ENCODE measurements around the gene MAGED2. TPM values are rescaled to one million over a fixed set of nuclear protein-coding genes. Genes with fewer than 3 reads are reported as not detected.

Gene MAGED2
- polyA plus RNA-seq, 1 of the 3 experiments (the other 2 are of a cell fraction): 202 TPM

- no peak overlapping the region for H3K9ac ChIP-seq
- no peaks in the 10 kb centered on the region for H3K9me3 ChIP-seq
- peaks cover 6% of the 10 kb centered on the region for H3F3A ChIP-seq (replicated peaks; ENCODE audit: insufficient read depth)
- H3K4me3 ChIP-seq (ENCODE audit: low read depth in 2 of 2, low read length in 1 of 2): no peak overlapping the region
- H3K36me3 ChIP-seq (replicated peaks in 1 of 2; ENCODE audit: control insufficient read depth in 1 of 2, insufficient read depth in 2 of 2, low read length in 1 of 2): peaks cover 16 to 19% of the 10 kb centered on the region in 2 experiments
- 53% methylated on average over 8 of the region's 8 CpGs for WGBS (ENCODE audit: low lambda C conversion rate)
- no peaks in the 10 kb centered on the region for H3K9me2 ChIP-seq
- H3K79me2 ChIP-seq (ENCODE audit: insufficient read depth): no peaks in the 10 kb centered on the region
- no peaks in the 10 kb centered on the region for H4K20me1 ChIP-seq (ENCODE audit: insufficient read depth)
- no peak overlapping the region for H3K4me2 ChIP-seq
- no peak overlapping the region for H2AFZ ChIP-seq (ENCODE audit: low read depth)
- POLR2A ChIA-PET: no interaction called here
- CTCF ChIA-PET: no interaction called here
- peaks cover 0 to 2% of the 10 kb centered on the region in 2 experiments; a peak in 1 of 4 replicates for H3K4me1 ChIP-seq (ENCODE audit: control insufficient read depth in 1 of 2, insufficient read depth in 2 of 2, low read depth in 1 of 2, low read length in 1 of 2)
- H3K27ac ChIP-seq (ENCODE audit: low read depth in 2 of 2, low read length in 1 of 2): no peak overlapping the region
- H3K27me3 ChIP-seq (ENCODE audit: insufficient read depth): no peaks in the 10 kb centered on the region
- TF ChIP-seq EZH2phosphoT487 (IDR thresholded peaks at IDR 0.05; ENCODE audit: borderline replicate concordance, low read depth) (no peak), FOSL2 (IDR thresholded peaks at IDR 0.05; ENCODE audit: borderline replicate concordance, low read depth) (no peak), MAX (IDR thresholded peaks at IDR 0.05; ENCODE audit: low read depth) (no peak), RXRA (IDR thresholded peaks at IDR 0.05; ENCODE audit: borderline replicate concordance, low read depth) (no peak), JUND (IDR thresholded peaks at IDR 0.05) (no peak), NRF1 (IDR thresholded peaks at IDR 0.05; ENCODE audit: low read depth, low read length) (no peak), FOXM1 (IDR thresholded peaks at IDR 0.05; ENCODE audit: low read depth) (no peak), GABPA (IDR thresholded peaks at IDR 0.05; ENCODE audit: low read depth) (no peak), MEF2A (IDR thresholded peaks at IDR 0.05; ENCODE audit: borderline replicate concordance, low read depth) (no peak), ZBTB33 (IDR thresholded peaks at IDR 0.05; ENCODE audit: borderline replicate concordance, low read depth) (no peak), RAD21 (IDR thresholded peaks at IDR 0.05; ENCODE audit: low read length) (no peak), SIN3A (IDR thresholded peaks at IDR 0.05; ENCODE audit: borderline replicate concordance, low read depth, low read length) (no peak), FOXJ3 (CRISPR knock-in tag; IDR thresholded peaks at IDR 0.05) (no peak), USF1 (IDR thresholded peaks at IDR 0.05; ENCODE audit: borderline replicate concordance, low read depth) (no peak), MXI1 (IDR thresholded peaks at IDR 0.05; ENCODE audit: low read depth, low read length) (no peak), GATA2 (CRISPR knock-in tag; IDR thresholded peaks at IDR 0.05) (no peak), PBX3 (IDR thresholded peaks at IDR 0.05) (no peak), RFX5 (IDR thresholded peaks at IDR 0.05; ENCODE audit: low read length) (no peak), NFIC (IDR thresholded peaks at IDR 0.05; ENCODE audit: borderline replicate concordance) (no peak)
- DNase-seq: no peak
Observed at GRCh38 chrX:54819201-54819600, 11.7 kb downstream of the MAGED2 start.

Measured in SK-N-SH (cell line).